Measurements from ENCODE around the gene SYNGR1.
A peak's percentile ranks its signal among the peaks of the same experiment; 100 is the strongest.
"Not testable (repeated sequence)": the region's sequence is repeated elsewhere in the genome, so short reads cannot be mapped to it uniquely, and the experiment has no call there.

SYNGR1 gene

DNA sequence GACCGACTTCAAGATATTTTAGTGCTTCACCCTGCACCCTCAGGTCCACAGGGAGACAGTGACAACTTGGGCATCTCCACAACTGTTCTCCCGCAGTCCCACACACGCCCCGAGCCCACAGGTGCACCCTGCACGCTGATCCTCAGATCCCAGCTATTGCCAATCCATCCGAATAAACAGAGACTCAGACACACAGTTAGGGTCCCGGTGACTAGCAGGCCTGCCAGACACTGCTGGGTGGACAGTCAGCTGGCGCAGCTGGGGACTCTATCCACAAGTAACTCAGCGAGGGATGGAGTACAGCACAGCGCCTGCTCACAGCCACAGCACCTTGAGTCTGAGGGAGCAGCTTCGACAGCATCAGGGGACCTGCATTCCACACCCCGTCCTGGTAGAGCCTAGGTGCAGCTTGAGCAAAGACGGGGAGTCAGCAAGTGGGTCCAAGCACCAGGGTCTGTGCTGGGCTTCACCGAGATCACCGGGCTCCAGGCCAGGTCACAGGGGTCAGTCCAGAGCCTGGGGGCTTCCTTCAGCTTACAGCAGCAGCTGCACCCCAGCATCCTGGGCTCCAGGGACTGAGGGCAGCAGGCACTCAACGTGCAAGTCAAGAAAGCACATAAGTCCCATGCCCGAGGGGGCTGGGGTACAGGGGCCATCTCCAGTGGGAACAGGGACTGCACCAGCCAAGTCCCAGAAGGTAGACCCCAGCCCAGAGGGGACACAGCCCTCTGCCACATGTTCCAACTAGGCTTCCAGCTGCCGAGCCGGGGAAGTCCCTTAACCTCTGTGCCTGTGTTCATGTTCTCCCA, 38.0 kb upstream of the SYNGR1 start:
- TF ChIP-seq POLR2A (IDR thresholded peaks at IDR 0.05; ENCODE audit: low read depth, low read length), result no peak
- FAIRE-seq, result no peak

DNA sequence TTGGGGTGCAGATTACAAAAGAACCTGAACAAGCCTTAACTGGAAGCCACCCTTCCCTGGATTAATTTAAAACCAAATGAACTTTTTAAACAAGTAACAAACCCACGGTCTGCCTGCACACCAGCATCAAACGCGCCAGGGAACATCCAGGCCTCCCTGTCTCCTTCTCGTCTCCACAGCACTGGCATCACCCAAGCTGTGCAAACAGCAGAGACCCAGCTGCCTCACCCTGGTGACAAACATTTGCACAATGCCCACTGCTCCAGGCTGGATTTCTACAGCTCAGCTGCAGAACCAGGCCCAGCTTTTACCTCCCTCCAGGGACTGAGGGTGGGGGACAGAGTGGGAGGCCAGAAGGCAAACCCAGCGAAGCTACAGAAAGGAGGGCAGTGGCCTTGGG, 37.4 kb upstream of the SYNGR1 start:
- FAIRE-seq, result no peak
- no peak for DNase-seq (ENCODE audit: insufficient read length, low spot score)
- no peak for TF ChIP-seq POLR2A (IDR thresholded peaks at IDR 0.05; ENCODE audit: low read depth, low read length)

More for the DNA sequence above, 38.0 kb upstream of the SYNGR1 start:
- no peak for DNase-seq (ENCODE audit: insufficient read length, low spot score)

GRCh38 chr22:39313258-39314001, 36.4 kb upstream of the SYNGR1 start:
- DNase-seq (ENCODE audit: insufficient read length, low spot score) (no peak), FAIRE-seq (no peak)
- no peak for TF ChIP-seq POLR2A (IDR thresholded peaks at IDR 0.05; ENCODE audit: low read depth, low read length)

GRCh38 chr22:39314251-39314971, 35.4 kb upstream of the SYNGR1 start:
- FAIRE-seq, result no peak
- DNase-seq (ENCODE audit: insufficient read length, low spot score), result no peak
- TF ChIP-seq POLR2A (IDR thresholded peaks at IDR 0.05; ENCODE audit: low read depth, low read length), result no peak

- no peak for TF ChIP-seq POLR2A (IDR thresholded peaks at IDR 0.05; ENCODE audit: low read depth, low read length)
- DNase-seq (ENCODE audit: insufficient read length, low spot score), result no peak
- no peak for FAIRE-seq
These were observed 34.4 kb upstream of the SYNGR1 start for GRCh38 chr22:39315389-39315788.

- DNase-seq (ENCODE audit: insufficient read length, low spot score), result peak; percentile 36
- FAIRE-seq, result no peak
- no peak for TF ChIP-seq POLR2A (IDR thresholded peaks at IDR 0.05; ENCODE audit: low read depth, low read length)
These were observed 33.2 kb upstream of the SYNGR1 start for GRCh38 chr22:39316440-39317083.

DNA sequence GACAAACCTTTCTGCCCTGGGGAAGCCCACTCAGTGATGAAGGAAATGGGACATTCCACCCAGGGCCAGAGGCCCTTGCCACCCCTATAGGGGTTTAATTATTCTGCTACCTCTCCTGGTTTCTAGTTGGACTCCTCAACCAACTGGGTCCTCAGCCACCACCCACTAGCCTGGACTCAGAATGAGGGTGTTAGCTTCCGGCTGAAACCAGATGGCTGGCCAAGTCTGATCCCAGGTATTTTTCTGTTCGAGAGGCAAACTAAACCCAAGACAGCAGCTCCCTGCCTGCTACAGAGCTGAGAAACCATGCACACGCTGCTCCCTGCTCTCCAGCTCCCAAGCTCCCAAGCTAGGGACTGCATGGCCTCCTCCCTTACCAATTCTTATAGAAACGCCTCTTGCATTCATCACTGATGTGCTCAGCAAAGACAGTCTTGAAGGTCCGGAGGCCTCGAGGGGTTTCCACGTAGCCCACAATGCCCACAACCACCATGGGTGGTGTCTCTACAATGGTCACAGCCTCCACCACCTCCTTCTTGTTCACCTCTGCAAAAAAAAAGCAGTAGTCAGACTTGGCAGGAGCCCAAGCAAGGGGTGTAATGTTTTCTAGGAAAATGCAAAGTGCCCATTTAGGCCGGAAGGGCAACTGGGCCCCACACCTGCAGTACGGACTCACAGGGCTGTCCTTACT, 32.6 kb upstream of the SYNGR1 start:
- TF ChIP-seq POLR2A (IDR thresholded peaks at IDR 0.05; ENCODE audit: low read depth, low read length), result no peak
- no peak for DNase-seq (ENCODE audit: insufficient read length, low spot score)
- no peak for FAIRE-seq

DNA sequence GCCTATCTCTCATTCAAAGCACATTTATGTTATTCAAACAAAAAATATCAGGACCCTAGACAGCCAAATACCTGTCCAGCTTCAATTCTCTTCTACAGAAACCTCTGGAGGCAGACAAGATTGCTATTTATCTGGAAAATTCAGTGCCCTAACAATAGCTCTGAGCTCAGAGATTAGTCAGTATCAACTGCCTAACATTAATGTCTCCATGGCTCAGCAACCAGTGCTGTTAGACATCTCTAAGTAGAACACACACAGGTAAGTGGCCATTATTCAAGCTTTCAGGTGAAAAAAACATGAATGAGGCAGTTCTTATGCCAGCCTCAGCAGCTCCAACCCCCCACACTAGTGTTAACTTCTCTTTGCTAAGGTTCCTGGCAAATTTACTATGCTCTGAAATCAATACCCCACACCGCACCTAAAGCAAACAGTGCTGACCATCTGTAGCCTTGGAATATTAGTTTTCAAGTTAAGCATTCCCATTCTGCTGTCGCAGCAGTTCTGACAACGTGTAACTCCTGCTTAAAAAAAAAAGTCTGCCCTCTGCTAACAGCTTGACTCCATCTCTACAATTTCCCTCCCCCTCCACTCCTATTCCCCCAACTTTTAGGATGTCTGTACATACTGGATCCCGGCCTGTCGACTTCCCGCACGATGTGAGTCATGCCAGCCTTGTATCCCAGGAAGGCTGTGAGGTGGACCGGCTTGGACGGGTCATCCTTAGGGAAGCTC, 31.9 kb upstream of the SYNGR1 start:
- no peak for TF ChIP-seq POLR2A (IDR thresholded peaks at IDR 0.05; ENCODE audit: low read depth, low read length)
- FAIRE-seq (no peak), DNase-seq (ENCODE audit: insufficient read length, low spot score) (no peak)

GRCh38 chr22:39318507-39319283, 31.1 kb upstream of the SYNGR1 start:
- FAIRE-seq, result no peak
- TF ChIP-seq POLR2A (IDR thresholded peaks at IDR 0.05; ENCODE audit: low read depth, low read length), result no peak
- no peak for DNase-seq (ENCODE audit: insufficient read length, low spot score)

DNA sequence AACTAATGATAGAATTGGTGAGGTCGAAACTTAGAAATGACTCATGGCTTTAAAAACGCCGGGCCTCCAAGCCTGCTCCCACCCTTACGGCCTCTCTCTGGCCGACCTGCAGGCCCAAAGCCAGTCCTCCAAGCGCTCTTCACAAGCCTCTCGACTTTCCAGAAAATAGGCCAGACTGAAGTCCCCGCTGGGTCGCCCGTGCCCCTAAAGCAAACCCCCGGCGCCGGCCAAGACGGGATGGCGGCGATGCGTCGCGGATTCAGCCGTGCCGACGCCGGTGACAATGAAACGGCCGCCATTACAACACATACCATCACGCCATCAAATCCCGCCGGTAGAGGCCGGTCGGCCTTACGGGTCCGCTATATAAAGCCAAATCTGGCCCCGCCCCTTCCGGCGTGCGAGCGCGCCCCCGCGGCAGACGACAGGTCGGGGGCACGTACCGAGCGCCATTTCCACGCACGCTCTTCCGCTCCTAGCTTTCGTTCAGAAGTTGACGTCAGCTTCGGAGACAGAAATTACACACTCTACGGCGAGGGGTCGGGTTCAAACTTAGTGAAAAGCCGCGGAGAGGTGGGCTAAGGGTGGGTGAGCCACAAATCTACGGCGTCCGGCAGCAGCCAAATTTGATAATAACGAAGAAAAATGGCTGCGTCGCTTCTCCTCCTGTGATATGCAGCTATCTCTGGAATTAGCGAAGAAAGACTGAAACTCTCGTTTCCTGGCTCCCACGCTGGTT, 30.3 kb upstream of the SYNGR1 start, which contains the start of gene RPL3:
Gene RPL3, minus strand, starts transcription at position 340 of the 739 bp plus-strand sequence. Its CDS starts 26 bp downstream, at position 314.
- FAIRE-seq (no peak), DNase-seq (ENCODE audit: insufficient read length, low spot score) (peak; percentile 56)
- peak; percentile 95 for TF ChIP-seq POLR2A (IDR thresholded peaks at IDR 0.05; ENCODE audit: low read depth, low read length)

DNA sequence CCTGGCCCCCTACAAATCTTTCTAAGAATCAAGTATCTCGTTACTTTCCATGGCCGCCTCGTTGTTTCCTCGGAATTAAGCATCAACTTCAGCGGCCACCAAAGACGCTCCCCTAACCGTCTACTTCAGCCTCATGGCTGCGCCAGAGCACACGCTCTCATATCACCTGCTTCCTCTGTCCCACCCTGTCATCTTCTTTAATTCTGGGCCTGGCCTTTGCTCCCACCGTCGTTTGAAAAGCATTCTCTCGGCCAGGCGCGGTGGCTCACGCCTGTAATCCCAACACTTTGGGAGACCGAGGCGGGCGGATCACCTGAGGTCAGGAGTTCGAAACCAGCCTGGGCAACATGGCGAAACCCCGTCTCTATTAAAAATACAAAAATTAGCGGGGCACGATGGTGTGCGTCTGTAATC, 29.2 kb upstream of the SYNGR1 start:
- FAIRE-seq; DNase-seq (ENCODE audit: insufficient read length, low spot score): not testable (repeated sequence)
